KG1 (cell line): ENCODE measurements around the gene ARL15.
A peak's percentile ranks its signal among the peaks of the same experiment; 100 is the strongest.

ENCODE experiments used
- DNase-seq: peaks from one replicate; lab custom pipeline; 2025; lab: John Stamatoyannopoulos, UW

Gene ARL15

DNA sequence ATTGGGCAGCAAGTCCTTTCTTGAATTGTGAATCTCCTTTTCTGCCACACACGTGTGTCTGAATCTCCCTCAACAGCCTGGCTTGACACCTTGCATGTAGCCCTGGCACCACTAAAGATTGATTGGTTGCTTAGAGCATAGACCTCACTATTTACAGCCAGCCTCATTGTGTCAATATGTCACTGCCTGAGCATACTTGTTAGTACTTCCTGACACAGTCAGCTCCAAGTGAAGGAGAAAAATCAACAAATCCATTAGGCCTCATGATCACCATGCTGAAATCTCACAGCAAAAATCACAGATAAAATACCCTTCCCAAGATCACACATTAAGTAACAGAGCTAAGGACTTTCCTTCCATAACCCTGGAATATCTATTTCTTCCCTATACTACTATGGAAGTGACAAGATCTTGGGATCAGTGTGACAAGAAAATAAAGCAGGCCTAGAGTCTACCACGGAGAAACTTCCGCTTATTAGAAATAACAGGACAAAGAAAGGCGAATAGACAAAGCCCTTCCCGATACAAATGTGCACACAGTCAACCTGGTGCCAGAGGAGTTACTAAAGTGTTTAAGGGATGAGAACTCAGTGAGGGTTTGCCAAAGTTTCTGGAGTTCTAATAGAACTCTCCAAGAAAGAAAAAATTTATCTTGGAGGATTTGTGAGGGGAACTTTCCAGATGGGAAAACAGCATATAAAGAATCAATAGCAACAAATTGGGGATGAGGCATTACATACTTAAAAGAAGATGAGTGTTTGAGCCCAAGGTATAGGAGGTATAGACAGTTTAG, 5.6 kb upstream of the ARL15 start:
- no peak for DNase-seq

DNA sequence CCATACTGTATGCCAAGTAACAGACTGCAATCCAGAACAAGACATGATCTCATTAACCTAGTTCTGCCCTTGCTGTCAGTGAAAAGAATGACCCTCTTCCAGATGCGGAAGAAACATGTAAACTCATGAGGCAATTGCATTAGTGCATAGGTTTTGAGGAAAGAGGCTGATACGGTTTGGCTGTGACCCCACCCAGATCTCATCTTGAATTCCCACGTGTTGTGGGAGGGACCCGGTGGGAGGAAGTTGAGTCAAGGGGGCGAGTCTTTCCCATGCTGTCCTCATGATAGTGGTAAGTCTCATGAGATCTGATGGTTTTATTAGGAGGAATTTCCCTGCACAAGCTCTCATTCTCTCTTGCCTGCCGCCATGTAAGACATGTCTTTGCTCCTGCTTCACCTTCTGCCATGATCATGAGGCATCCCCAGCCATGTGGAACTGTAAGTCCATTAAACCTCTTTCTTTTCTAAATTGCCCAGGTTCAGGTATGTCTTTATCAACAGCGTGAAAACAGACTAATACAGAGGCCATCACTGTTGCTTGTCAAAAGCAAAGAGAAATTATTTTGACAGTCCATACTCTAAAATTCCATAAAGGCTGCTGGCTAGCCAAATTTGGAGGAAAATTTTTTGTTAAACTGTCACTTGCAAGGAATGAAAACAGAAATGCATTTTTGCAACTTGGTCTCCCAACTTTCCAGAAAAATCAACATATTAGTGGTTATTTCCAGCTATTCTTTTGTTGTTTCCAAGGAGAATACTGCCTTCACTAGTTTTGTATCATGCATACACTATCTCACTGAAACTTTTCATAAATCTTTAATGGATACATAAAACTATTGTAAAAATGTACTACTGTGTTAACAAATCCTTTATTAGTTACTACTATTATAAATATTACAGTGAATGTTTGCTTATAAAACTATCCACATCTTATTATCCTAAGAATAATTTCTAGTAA, 3.2 kb upstream of the ARL15 start:
- no peak for DNase-seq

DNA sequence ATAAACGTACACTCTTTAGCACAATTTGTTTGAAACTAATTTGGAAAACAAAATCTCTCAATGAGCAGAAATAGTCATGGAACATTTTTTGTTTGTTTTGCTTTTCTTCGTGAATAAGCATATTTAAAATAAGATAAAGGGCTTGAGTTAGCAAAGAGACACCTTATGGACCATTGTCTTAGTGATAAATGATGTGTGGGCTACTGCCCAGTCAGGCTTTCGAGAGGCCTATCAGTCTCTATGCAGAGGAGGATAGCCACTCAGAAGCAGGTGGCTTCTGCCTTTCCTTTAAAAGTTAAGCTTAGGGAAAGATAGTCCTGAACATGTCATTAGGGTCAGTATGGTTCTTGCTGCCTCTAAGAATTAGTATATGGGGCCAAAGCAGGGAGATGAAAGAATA, 2.1 kb upstream of the ARL15 start:
- no peak for DNase-seq

DNA sequence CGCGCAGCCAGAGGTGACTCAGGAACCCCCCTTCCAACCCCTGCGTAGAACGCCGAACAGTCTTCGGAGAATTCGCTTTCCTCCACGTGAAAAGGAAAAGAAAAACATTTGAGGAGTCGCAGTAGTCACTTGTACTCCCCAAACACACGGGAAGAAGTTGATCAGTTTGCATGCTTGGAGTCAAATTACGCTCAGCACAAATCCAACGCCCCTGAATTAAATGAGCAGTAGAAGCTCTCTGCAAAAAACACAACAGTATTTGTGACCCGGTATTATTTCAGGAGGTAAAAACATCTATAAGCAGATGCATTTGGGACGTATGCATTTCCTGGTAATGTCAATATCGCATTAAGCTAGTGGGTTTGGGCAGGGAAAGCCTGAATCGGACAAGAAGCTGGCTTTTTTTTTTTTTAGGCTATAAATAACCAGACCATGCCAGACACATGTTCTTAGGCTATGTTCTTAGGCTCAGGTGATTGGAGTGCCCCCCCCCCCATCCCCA, 854 bp upstream of the ARL15 start:
- peak; percentile 80 for DNase-seq

DNA sequence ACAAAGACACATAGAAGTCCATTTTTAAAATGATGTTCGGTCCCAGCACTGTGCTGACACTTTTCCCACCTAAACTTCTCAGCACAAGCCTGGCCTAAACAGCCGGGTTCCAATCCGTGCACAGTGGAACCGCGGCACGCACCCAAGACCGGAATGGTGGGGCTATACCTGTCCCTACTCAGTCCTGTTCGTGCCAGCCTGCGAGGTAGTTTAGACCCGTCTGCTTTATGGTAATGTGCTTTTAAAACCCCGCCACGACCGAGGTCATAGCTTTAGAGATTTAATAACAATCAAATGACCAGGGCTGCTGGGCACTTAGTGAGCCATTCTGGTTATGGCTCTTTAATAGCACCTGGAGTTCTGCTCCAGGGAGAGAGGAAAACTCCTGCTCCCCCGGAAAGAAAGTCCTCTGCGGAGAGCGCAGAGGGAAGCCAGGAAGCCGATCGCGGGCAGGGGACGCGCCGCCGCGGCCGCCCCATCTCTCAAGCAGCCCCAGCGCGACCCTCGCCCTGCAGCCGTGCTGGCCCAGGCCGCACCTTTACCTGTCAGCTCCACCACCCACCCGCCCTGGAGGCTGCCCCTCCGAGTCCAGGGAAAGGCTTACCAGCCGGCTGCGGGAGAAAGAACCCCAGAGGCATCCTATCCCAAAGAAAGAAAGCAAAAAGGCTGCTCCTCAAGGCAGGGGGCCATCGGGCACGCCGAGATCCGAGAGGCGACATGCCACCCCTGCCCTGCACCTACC, 511 bp downstream of the ARL15 start:
- no peak for DNase-seq

DNA sequence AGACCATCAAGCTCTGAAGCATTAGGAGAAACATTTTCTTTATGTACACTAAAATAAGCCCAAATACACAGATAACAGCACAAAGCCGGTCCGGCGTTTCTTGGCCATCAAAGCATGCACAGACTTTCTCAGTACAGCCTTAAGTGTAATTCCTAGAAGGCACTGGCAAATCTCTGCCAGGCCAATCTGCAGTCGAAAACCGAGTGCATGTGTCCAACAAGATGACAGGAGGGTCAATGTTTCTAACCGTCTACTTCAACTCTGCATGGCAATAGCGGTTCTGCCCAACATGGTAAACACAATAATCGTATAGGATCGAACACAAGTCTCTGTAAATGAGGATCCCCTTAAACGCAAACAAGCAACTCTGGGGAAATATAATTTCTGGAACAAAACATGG, 1.1 kb downstream of the ARL15 start:
- DNase-seq = no peak

DNA sequence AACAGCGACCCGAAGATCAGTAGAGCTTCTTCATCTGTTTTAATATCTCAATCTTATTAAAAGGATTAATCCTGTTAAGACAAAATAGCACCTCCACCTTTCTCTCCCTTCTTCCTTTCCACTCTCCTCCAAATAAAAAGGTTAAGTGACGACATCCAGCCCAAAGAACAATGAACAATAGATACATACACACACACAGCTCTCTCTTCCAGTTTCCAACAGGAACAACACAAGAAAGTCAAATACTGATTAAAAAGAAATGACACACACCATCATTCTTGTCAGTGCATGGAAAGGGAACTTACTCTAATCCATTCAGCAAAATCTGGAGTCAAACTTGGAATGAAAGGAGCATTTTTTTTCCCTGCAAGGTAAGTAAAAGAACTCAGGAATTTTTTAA, 2.8 kb downstream of the ARL15 start:
- DNase-seq = no peak

DNA sequence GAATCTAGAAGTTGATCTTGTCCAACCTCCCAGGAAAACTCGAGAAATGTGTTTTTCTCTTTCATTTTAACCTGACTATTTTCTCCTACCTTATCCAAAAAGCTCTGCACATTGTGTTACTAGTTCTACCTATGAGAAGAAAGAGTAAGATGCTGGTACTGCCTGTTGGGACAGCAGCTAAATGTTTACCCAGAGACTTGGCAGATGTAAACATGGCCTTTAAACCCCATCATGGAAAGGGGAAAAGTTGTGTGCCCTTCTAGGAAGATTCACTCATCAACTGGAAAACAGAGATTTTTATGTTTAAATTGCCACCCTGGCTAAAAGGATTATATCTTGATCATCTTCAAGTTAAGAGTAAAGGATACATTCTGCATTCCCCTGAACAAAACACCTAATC, 3.5 kb downstream of the ARL15 start:
- DNase-seq = no peak

DNA sequence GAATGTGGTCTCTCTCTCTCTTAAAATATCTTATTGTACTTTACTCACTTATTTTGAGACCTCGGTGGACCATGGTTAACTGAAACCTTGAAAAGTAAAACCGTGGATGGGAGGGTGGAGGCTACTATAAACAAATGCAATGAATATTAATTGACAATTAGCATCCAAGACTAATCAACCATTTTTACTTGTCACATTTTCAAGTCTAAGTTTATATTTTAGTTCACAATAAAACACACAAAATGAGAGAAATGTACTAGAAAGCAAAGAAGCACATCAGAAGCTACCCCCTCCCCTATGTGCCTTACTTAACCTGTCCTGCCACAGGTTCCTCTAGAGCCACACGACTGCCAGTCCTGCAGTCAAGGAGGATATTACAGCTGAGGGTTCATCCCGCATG, 4.6 kb downstream of the ARL15 start:
- no peak for DNase-seq

DNA sequence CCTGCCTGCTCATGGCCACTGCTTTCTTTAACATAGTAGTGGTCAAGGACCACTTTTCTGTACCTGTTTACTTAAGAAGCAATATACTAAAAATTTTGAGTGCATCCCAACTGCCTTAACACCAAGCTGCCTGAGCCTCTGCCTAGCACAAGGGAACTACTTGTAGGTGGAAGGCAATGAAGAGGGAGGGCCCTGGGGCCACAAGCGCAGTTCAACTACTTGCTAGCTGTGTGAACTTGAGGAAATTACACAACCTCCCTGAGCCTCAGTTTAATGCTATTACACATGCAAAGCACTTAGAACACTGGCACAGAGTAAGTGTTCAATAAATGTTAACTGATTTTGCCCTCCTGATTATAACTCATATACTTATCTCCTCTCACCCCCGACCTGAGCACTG, 6.3 kb downstream of the ARL15 start:
- DNase-seq = no peak

DNA sequence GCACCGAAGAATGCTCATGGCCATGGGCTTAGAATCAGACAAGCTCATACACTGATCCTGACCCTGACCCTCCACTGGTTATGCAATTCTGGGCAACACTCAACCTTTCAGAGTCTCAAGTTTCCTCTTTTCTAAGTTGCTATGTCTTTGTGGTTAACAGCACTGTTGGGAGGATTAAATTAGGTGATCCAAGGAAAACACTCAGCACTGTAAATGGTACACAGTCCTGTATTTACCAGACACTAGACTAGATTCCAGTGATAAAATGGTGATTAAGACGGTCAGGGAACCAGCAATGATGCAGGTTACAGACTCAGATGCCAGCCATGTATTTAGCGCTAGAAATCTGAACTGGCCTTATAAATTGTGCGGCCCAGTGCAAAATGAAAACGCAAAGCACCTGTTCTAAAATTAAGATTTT, 8.1 kb downstream of the ARL15 start:
- DNase-seq = no peak

DNA sequence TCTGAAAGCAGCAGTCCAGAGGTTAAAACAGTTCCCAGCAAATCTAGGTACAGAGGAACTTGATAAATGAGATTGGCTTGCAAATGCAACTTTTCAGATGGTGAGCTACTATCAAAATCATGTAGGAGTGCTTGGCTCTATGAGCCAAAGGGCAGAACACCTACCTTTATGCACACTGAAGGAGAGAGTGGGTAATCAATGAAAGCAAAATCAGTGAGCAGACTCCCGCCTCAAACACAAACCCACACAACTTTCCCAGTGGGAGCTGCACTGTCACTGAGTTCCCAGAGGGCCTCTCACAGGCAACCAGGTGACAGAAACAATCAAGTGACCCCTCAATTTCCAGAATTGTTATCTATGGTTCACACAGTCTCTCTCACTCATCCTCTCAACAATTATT, 8.5 kb downstream of the ARL15 start:
- DNase-seq = no peak

DNA sequence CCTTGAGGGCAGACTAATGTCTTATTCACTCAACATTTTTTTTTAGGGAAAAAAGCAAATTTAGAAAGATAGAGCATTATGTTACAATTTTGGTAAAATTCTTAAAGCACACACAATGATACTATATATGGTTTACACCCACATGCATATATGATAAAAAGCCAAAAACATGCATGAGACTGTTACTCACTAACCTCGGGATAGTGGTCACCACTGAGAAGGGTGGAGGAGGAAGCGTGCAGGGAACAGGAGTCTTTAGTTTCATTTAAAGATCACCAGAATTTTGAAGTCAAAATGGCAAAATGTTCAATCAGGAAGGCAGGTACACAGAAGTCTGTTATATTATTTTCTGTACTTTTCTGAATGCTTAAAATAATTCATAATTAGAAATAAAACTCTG, 9.2 kb downstream of the ARL15 start:
- DNase-seq = no peak

DNA sequence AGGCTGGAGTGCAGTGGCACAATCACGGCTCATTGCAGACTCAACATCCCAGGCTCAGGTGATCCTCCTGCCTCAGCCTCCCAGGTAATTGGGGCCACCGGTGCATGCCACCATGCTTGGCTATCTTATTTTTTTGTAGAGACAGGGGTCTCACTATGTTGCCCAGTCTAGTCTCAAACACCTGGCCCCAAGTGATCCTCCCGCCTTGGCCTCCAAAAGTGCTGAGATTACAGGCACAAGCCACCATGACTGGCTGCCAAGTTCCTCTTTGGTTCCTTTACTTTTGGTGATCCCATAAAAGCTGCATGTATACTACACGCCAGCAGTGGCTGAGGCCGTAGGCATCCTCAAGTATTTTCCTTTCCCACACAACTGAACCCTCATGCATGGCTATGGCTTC, 11.4 kb downstream of the ARL15 start:
- DNase-seq = no peak

DNA sequence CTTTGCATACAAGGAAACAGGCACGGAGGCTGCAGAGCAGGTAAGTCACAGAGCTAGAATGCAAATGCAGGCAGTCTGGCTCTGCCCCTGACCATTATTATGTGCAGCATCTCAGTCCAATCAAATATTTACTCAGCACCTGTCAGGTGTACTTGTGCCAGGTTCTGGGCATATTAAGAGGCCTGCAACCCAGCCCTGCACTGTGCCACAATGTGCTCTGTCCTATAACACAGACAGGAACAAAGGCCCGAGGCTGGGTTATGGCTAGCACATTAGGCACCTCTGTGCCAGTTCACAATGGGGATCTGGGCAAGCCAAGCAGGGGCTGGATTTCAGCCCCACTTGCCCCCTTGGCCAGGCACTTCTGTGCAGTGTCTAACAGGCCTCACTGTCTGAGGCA, 14.0 kb downstream of the ARL15 start:
- no peak for DNase-seq

DNA sequence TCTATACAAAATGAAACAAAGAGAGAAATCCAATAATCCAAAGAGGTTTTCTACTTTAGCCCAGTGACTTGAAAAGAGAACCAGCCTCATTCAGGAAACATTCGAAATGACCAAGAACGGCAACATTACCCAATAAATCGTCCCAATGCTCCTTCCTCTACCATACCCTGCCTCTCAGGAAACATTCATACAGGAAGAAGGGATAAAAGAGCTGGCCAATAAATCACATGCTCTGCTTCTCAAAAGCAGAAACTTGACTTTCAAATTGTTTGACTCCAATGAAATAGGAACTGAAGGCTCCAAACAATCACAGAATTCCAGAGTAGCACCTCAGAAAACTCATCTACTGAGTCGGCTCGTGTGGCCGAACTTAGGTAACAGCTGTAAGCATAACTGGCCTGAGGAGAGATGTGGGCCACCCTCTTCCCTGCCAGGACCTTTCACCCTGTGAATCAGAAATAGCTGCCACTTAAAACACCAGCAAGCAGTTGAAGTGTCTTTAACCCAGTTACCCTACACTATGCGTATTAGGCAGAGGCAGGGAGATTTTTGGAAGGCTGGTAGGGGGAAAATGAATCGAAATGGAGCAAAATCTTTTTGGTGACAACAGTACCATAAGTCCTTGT, 14.6 kb downstream of the ARL15 start:
- no peak for DNase-seq

DNA sequence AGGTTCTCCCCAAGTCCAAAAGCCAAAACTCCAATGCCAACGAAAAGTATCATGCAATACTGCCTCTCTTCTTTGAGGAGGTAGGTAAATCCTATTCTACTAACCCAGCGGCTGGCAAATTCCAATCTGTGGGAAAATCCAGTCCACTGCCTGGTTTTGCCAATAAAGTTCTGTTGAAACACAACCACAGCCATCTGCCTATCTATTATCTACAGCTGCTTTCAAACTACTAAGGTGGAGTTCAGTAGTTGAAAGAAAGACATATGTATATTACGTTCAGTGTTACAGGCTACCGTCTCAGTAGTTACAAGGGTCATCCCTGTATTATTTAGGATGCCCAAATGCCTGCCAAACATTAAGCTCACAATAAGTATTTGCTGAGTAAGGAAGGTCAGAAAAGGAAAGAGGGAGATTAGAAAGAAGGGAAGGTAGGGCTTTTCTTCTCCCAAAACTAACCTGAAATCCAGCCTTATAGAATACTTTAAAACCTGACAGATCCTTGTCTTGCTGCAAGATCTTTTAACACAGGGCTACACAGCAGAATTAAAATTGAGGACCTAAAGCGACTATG, 16.2 kb downstream of the ARL15 start:
- no peak for DNase-seq

DNA sequence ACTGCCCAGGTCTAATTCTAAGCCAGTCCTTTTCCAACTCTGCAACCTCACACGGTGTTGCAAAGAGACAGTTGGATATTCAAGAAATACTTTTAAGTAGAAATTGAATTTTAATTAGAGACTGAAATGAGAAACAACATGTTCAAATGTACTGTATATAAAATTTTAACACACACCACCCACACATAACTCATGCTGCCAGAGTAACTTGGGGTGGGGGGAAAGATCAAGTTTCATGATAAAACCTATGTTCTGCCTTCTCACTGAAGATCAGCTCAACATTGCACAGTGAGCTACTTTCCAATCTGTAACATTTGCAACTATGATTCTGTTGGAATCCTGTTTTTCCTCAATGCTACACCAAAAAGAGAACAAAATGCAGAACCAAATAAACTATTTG, 17.5 kb downstream of the ARL15 start:
- no peak for DNase-seq

DNA sequence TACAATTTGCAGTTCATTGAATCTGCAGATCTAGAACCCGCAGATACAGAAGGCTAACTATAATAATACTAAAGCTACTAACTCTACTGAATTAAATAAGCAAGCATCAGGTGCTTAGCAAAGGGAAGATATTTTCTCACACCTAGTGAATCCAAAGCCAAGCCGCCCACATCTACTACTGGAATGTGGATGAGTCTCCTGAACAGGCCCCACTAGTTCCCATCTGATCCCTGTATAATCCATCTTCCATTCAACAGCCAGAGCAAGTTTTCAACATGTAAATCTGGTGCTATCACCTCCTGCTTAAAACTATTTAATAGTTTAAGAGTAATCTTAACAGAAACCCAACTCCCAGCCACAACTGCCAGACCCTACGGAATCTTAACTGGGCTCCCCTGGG, 18.9 kb downstream of the ARL15 start:
- no peak for DNase-seq

DNA sequence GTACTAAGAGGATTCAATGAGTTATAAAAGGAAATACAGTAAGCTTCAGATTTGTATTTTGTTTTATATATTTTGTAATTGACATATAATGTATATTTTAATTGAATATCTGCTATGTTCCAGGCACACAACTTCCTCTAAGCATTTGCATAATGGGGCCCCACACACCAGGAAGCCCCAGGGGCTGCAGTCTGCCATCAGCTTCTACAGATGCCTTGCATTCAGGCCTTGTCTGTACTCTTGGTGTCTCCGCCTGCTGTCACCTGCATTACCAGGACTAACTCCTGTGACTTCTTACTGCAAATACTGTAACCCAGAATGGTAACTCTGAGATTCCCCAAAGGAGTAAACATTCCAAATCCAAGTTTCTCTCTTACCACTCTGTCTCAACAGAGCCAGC, 20.6 kb downstream of the ARL15 start:
- DNase-seq = no peak

DNA sequence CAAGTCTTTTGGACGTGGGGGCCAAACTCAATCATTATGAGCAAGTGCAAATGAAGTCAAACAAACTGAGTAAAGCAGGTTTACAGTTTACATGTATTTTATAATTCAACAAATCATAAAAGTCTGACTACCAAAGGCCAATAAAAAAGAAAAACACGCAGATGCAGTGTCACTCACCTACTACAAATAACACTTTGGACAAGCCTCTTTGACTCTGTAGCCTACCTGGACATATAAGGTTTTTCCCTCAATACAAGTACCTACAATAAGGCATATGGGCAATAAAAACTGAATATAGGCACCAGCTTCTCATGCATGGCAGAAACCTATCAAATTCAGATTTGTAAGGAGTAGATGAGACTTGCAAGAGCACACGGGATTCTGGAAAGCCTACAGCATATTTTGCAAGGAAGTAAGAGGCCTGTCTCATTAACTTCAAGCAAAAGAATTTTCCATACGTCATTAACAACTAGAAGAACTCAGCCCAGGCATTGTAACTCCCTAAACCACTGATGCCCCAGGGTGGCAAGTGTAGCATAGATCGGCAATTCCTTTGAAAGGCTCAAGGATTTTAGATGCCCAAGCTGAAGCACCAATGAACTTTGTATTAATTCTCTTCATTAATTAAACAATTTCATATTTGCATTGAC, 21.7 kb downstream of the ARL15 start:
- DNase-seq = no peak
